GM18507 (cell line): ENCODE measurements around the gene PARVB.

Source experiments
- DNase-seq: peaks from one replicate; pipeline ENCODE4 v3.0.0; 2011; ENCODE audit warnings: low read depth; ENCODE audit not compliant: insufficient read length; ENCODE audit errors: extremely low spot score
- FAIRE-seq: peaks from 2 replicates; lab custom pipeline; 2011; peaks lifted over from hg19 to GRCh38; lab: Jason Lieb, UNC

The PARVB gene

DNA sequence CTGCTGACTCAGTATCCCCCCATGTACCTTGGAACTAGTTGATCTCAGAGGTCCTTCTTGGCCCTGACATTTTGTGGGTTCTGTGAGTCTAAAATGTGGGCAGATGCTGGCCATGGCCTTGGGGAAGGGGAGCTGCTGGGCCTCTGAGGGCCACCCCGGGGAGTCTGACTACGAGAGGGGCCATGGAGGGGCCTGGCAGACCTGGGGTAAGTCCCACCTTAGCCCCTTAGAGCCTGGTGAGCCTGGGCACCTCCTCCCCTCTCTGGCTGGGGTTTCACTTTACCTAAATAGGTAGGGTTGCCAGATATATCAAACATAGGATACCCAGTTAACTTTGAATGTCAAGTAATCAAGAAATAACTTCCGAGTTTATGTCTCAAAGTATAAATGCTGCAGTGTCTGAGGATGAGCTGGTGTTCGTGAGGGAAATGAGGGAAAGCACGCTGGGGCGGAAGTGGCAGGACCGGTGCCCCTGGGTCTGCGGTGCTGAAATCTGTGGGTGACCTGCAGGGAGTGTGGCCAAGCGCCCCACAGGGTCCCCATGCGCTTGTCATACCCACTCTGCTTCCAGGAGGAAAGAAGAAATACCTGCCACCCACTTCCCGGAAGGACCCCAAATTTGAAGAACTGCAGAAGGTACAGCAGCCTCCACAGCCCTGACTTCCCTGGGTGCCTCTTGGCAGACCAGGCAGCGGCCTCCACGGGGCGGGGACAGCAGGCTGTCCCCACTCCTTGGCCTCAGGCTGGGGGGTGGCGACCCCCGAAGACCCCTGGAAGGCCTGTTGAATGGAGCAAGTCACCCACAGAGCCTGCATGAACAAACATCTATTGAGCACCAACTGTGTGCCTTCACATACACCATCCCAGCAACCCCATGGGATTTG, 161.4 kb downstream of the PARVB start:
- DNase-seq (no peak), FAIRE-seq (no peak)

DNA sequence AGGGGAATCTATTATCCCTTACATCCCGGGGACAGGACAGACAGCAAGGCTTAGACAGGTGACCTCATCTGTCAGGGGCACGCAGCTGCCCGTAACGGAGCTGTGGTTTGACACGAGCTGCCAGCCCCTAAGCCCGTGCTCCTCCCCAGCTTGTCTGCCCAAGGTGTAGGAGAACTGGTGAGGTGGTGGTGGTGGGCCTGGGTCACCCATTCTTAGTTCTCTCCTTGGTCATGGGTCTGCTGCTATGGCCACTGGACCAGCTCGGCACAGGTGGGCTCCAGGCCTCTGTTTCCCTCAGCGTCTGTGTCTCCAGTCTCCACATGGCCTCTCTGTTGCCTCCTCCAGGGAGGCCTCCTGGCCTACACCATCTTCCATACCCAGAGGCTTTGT, 162.0 kb downstream of the PARVB start:
- DNase-seq, result no peak
- no peak for FAIRE-seq

DNA sequence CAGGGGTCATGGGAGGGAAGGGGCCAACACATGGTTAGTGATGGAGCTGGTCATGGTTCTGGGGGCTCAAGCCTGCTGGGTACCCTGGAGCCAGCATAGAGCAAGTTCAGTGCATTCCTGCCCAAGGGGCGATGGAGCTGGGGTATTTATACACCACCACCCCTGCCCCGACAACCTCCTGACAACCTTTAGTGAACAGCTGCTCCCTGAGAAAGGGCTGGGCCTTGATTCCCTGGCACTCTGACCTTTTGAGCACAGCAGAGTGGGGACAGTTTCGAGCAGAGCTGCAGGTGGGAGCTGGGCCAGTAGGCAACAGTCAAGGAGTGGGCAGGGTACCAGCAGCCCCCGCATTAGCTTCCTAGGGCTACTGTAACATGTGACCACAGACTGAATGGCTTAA, 162.6 kb downstream of the PARVB start:
- FAIRE-seq (no peak), DNase-seq (no peak)

DNA sequence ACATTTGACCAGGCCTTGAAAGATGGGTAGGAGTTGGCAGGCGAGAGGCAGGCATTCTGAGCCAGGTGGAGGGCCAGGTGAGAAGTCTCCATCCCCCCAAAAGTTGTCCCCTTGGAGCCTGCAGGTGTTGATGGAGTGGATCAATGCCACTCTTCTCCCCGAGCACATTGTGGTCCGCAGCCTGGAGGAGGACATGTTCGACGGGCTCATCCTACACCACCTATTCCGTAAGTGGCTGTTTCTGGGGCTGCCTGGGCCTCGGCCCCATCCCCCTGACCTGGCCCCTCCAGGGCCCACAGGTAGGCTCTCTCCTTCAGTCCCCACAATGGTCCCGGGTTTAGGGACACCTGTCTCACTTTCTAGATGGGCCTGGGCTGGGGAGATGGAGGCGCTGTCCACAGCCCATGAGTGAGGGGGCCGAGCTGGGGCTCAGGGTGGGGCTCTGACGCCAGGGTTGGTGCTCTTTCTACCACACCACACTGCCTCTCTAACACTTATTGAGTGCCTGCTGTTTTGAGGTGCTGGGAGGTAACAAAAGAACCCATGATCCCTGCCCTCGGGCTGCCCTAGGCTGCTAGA, 163.6 kb downstream of the PARVB start:
- DNase-seq (no peak), FAIRE-seq (no peak)

DNA sequence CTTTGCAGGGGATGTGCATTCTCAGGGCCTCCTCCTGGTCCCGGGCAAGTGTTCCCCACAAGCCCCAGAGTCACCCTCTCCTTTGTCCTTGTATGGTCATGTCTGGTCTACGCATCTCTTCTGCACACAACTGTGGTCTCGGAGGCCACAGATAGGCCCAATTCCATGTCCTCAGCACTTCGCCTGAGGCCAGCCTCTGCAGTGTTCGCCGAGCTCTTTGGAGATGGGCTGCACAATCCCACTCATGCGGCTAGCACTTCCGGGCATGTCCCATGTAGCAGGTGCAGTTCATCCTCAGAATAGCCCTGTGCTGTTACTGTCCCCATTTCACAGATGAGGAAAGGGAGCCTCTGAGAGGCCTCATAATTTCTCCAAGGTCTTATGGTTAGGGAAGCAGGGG, 164.2 kb downstream of the PARVB start:
- FAIRE-seq (no peak), DNase-seq (no peak)

DNA sequence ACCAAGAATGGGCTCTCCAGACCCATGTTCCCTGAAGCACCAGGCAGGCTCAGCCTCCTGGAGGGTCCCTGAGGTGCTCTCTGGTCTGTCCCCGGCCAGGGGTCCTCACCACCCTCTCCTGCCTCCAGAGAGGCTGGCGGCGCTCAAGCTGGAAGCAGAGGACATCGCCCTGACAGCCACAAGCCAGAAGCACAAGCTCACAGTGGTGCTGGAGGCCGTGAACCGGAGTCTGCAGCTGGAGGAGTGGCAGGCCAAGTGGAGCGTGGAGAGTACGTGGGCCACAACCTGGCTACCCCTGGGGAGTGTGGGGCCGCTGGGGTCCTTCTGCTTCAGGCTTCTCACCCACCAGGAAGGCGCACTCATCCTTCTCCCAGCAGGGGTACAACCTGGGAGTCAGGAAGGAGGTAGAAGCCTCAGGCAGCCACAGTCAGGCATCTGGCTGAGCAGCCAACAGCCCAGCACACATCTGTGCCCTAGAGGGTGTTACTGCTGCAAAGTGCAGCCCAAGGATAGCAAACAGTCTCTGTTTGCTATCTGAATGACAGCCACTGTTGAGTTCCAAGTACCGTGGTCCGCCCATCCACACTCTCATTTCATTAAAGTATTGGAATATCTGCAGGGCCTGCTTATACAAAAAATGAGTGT, 165.0 kb downstream of the PARVB start:
- DNase-seq, result no peak
- FAIRE-seq, result no peak

DNA sequence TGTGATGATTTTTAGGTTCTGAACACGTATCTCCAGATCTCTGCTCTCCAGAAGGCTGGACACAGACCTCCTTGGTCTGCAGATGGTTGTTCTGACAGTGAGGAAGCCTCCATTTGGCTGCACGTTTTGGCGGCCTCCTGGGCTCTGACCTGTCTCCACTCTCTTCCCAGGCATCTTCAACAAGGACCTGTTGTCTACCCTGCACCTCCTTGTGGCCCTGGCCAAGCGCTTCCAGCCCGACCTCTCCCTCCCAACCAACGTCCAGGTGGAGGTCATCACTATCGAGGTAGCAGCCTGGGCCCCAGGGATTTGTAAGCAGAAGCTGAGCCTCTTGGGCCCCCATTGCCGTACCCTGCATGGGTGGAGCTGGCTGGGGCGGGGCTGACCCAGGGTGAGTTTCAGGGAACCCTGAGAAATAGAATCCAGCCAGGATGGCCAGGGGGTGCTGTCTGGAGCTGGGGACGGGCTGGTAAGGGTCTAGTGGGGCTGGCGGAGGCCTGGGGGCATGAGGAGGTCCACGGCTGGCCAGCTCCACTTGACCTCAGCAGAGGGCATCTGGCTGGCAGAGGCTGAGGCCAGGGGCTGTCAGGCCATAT, 166.4 kb downstream of the PARVB start:
- FAIRE-seq (peak; percentile 55), DNase-seq (no peak)

DNA sequence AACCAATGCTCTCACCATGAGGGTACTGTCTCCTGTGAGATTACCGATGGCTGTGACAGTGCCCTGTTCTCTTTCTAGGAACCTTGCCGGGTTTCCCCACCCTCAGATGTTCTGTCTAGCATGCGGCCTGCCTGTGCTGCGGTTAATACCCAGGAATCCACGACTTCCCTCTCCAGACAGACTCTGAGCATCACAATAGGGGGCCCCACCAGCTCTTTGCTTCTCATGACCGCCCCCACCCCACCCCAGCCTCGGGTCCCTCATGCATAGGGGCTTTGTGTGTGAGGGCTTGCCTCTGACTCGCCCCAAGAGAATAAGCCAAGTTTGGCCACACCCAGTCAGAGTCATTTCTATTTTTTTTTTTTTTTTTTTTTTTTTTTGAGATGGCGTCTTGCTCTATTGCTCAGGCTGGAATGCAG, 166.9 kb downstream of the PARVB start:
- DNase-seq, result no peak
- peak; percentile 57 for FAIRE-seq

DNA sequence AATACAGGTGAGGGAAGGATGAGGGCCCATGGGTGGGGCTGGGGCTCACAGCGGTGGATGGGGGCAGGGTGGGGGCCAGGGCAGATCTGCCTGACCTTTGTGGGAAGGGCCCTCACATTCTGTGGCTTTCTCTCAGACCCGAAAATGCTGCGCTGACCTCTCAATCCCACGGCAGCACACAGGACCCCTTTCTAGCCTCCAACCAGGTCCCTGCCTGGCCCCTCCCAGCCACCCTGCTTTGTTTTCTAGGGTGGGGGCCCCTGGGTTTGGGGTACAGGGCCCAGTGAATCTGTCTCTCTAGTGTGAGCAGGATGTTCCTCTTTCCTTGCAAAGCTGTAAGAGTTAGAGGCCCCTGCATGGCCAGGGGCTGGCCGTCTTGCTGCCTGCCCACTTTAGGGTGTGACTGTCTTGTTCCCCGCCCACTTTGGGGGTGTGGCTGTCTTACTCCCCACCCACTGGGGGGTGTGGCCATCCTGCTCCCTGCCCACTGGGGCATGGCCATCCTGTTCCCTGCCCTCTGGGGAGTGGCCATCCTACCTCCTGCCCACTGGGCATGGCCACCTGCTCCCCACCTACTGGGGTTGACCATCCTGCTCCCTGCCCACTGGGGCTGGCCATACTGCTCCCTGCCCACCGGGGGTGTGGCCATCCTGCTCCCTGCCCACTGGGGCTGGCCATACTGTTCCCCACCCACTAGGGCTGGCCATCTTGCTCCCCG, 168.2 kb downstream of the PARVB start:
- DNase-seq (no peak), FAIRE-seq (no peak)

DNA sequence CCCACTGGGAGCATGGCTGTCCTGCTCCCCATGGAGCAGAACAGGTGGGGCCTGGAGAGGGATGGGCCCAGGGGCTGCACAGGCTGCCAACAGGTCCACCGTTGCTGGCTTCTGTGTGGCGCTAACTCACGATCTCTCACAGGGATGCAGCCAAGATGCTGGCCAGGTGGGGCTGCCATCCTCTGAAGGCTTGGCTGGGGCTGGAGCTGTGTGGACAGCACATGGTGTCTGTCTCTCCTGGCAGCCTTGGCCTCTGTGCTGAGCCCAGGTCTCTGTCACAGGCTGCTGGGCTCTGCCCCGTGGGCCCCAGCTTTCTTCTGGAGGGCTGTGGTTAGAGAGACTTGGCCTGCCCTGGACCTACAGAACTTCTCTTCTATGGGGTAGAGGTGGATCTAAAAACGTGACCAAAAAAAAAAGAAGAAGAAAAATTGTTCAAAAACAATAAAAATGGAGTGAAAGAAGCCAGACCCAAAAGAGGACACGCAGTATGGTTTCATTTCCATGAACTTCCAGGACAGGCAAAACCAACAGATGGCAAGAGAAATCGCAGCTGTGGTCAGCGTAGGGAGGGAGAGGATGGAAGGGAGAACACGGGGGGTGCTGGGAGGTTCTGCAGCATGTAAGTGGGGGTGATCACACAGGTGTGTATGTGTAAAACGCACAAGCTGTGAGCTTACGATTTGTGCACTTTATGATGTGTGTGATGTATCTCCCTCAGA, 168.9 kb downstream of the PARVB start:
- DNase-seq (no peak), FAIRE-seq (no peak)

DNA sequence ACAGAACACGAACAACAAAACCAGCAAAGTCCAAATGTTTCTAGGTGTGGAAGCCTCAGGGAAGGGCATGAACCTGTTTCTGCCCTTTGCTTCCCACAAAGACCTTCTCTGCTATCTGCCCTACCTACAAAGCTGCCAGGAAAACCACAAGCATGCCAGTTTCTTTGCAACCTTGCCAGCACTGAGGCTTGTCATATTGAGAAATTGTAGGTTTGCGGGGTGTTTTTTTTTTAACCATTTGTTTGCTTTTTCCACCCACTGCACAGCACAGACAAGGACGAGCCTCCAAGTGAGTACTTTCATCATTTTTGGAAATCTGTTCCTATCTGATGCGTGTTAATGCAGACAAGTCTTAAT, 169.4 kb downstream of the PARVB start:
- FAIRE-seq (no peak), DNase-seq (no peak)

DNA sequence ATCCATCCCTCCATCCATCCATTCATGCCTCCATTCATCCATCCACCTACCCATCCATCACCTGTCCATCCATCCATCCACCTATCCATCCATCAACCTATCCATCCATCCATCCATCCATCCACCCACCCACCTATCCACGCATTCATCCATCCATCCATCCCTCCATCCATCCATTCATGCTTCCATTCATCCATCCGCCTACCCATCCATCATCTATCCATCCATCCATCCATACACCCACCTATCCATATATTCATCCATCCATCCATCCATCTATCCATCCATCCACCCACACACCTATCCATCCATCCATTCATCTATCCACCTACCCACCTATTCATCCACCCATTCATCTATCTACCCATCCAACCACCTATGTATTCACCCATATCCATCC, 170.5 kb downstream of the PARVB start:
- no peak for FAIRE-seq
- no peak for DNase-seq

DNA sequence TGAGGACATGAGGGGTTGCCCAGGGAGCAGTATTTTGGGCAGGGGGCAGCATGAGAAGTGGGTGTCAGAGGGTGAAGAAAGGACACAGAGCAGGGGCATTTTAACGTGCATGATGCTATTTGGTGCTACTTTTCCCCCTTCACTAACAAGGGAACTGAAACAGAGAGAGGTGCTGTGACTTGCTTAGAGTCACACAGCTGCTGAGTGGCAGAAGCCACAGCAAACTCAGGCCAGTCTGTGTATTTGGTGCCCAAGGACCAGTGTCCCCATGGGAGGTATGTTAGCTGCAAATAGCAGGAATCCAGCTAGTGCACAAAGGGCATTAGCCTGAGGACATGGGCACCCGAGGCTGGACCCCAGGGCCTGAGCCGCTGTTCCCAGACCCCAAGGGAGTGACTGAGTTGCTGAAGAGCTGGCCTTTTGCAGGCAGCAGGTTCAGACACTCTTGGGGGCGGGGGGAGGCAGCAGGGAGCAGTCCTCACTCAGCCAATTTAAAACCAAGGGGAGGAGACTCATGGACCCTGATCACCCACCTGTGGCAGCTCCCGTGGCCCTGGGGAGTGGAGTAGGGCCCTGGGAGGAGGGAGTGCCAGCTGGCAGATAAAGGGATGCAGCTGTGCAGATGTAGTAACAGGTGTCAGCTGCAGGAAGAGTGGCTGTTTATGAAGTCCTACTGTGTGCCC, 171.2 kb downstream of the PARVB start:
- FAIRE-seq (peak; percentile 78), DNase-seq (no peak)

DNA sequence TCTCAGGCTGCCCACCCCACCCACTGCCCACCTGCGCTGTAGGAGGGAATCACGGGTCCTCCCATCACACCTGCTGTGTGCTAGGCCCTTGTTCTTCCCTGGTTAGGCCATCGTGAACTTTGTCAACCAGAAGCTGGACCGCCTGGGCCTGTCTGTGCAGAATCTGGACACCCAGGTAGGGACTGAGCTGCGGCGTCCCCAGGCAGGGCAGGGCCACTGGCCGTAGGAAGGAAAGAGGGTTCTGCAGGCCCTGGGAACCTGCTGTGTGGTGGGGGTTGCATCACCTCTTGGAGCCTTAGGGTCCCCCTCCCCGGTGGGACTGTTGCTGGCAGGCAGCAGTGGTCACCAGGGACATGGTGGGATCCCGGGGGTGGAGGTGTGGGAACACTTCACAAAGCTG, 172.1 kb downstream of the PARVB start:
- DNase-seq (no peak), FAIRE-seq (no peak)

DNA sequence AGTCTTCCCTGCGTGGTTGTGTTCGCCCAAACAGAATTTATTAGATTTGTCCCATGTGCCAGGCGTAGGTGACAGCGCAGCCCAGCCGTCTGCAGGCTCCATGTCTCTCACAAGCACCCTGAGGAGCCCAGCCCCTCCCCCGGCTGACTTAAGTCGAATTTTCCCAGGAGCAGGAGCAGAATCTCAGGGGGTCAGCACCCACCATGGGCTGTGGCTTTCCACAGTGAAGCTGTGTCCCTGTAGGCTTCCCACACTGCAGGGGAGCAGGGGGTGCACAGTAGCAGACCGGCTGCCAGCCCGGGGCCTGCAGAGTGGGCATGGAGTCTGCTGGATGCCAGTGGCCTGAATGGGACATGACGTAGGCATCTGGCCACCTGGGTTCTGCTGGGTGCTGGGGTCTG, 172.6 kb downstream of the PARVB start:
- FAIRE-seq (no peak), DNase-seq (no peak)

DNA sequence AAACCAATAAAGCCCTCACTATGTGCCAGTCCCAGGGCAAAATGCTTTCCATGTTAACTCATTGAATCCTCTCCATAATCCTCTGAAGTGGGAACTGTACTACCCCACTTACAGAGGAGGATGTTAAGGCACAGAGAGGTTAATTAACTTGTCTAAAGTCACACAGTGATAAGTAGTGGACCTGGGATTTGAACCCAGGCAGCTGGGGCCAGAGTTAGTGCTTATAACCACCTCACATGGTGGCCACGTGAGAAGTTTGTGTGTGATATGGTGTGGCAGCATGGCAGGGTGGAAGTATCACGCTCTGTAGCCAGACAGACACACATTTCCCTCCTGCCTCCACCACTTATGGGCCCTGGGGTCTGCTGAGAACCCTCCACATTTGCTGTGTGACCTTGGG, 173.2 kb downstream of the PARVB start:
- FAIRE-seq, result no peak
- no peak for DNase-seq

DNA sequence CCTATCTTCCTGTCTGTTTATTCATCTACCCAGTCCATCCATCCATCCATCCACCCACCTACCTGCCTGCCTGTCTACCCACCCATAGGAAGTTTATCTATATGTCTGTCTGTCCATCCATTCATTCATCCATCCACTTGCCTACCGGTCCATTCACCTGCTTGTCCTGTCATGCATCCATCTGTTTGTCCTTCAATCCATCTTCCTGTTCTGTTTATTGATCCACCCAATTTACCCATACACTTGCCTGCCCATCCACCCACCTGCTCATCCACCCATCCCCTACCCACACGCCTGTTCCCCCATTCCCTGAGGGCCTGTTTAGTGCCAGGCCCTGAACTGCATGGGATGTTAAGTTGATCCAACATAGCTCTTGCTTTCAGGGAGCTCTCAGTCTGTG, 175.1 kb downstream of the PARVB start:
- no peak for DNase-seq
- FAIRE-seq, result no peak

DNA sequence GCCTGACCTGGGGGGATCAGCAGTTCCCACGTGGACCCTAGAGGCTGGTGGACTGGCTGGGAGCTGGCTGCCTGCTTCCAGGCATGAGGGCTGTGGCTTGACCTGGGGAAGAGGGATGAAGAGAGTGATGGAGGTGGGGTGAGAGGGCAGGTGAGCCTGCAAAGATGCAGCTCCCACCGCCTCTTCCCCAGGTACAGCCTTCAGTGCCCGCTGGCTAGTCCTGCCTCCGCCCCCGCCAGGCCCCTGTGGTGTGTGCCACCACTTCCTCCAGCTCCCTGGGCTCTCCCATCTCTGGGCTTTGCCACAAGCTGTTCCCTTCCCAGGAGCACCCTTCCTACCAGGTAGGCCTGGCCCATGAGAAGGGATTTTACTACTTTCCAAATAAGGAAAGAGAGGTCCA, 175.8 kb downstream of the PARVB start:
- DNase-seq (no peak), FAIRE-seq (no peak)

DNA sequence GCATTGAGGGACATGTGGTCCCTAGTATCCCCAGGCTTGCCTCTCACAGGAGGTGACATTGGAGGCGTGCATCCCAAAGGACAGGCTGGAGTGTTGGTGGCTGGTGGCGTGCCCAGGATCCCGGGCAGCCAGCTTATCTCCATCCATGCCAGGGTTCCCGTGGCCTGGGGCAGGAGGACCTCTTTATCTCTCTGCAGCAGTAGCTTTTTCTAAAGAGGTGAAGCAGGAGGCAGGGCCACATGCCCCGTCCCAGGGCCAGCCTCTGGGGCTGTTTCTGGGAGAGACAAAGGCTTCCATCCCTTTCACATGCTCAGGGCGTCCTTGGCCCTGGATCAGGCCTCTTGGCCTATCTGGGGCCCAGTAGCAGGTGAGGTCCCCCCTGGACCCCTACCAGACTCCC, 176.3 kb downstream of the PARVB start:
- DNase-seq (no peak), FAIRE-seq (no peak)
